Smooth muscle cell (in vitro differentiated cells): ENCODE results near the gene PA2G4. TPM values are rescaled to one million over a fixed set of nuclear protein-coding genes. Genes with fewer than 3 reads are reported as not detected.

Source experiments
- DNase-seq: peaks from one replicate; lab custom pipeline; 2025; ENCODE audit not compliant: unreplicated experiment; lab: John Stamatoyannopoulos, UW
- H2AFZ ChIP-seq: fragments of 200-600 bp; sonication (generic); 2 replicates; pipeline ENCODE4 v1.6.0; 2016; ENCODE audit warnings: antibody characterized with exemption, low read depth, mild to moderate bottlenecking
- H3F3A ChIP-seq: fragments of 200-600 bp; sonication (generic); 2 replicates; pipeline ENCODE4 v1.6.0; 2017; ENCODE audit warnings: antibody characterized with exemption, low read depth
- H3K27ac ChIP-seq: fragments of 200-600 bp; sonication (generic); 2 replicates; pipeline ENCODE4 v1.5.1; 2016; ENCODE audit warnings: low read depth, mild to moderate bottlenecking
- H3K27me3 ChIP-seq: fragments of 200-600 bp; sonication (generic); 2 replicates; pipeline ENCODE4 v1.6.1; 2016; ENCODE audit warnings: low read depth, mild to moderate bottlenecking
- H3K36me3 ChIP-seq: fragments of 200-600 bp; sonication (generic); 2 replicates; pipeline ENCODE4 v1.5.1; 2016; ENCODE audit warnings: low read depth
- H3K4me1 ChIP-seq: fragments of 200-600 bp; sonication (generic); 2 replicates; pipeline ENCODE4 v1.5.1; 2016; ENCODE audit warnings: low read depth
- H3K4me2 ChIP-seq: fragments of 200-600 bp; sonication (generic); 2 replicates; pipeline ENCODE4 v1.6.0; 2016; ENCODE audit warnings: mild to moderate bottlenecking
- H3K4me3 ChIP-seq: fragments of 200-600 bp; sonication (generic); 2 replicates; pipeline ENCODE4 v1.5.1; 2016; ENCODE audit warnings: mild to moderate bottlenecking
- H3K79me2 ChIP-seq: fragments of 200-600 bp; sonication (generic); 2 replicates; pipeline ENCODE4 v1.6.0; 2016; ENCODE audit warnings: low read depth, mild to moderate bottlenecking
- H3K9ac ChIP-seq: fragments of 200-600 bp; sonication (generic); 2 replicates; pipeline ENCODE4 v1.6.0; 2016; ENCODE audit warnings: low read depth
- H3K9me3 ChIP-seq: fragments of 200-600 bp; sonication (generic); replicated peaks from 2 replicates; pipeline ENCODE4 v1.5.1; 2016; ENCODE audit warnings: low read depth
- H4K20me1 ChIP-seq: fragments of 200-600 bp; sonication (generic); 2 replicates; pipeline ENCODE4 v1.6.0; 2016; ENCODE audit warnings: low read depth
- CTCF ChIP-seq: fragments of 200-600 bp; sonication (generic); IDR thresholded peaks from 2 replicates; pipeline ENCODE4 v1.5.1; 2017; ENCODE audit warnings: borderline replicate concordance, mild to moderate bottlenecking, antibody characterized with exemption; ENCODE audit not compliant: insufficient read depth, poor library complexity, severe bottlenecking
- WGBS: methylation state at CpG from one replicate; pipeline ENCODE4 v1.1.7; 2016; ENCODE audit warnings: low lambda C conversion rate; 5-methylcytosine and 5-hydroxymethylcytosine counted together
- polyA plus RNA-seq: library from polyadenylated mRNA; unstranded; fragments of >200 nt; fragmentation: Nextera tagmentation; extraction: Ambion mirVana; gene quantifications from 2 replicates; pipeline ENCODE4 v1.2.1, GENCODE V29; 2016
- total RNA-seq: library from RNA; depleted of rRNA; stranded (reverse); fragments of >200 nt; gene quantifications from 2 replicates; pipeline ENCODE4 v1.2.3, GENCODE V29; 2014

Gene PA2G4
- total and polyA plus RNA-seq, 2 experiments from 2014 or later: 99.8 to 118 TPM

GRCh38 chr12:56150563-56150962 lies 46.2 kb downstream of the PA2G4 start:
- H3K27me3 ChIP-seq: no peaks in the 10 kb centered on the region
- no peak overlapping the region for H3K27ac ChIP-seq
- H3K79me2 ChIP-seq: peaks cover 10% of the 10 kb centered on the region
- WGBS: 84% methylated on average over 3 of the region's 3 CpGs
- H3F3A ChIP-seq: peaks cover 6% of the 10 kb centered on the region
- H4K20me1 ChIP-seq: no peaks in the 10 kb centered on the region
- H3K4me2 ChIP-seq: no peak overlapping the region
- DNase-seq: no peak
- H3K4me1 ChIP-seq: peaks cover 11% of the 10 kb centered on the region
- H3K9me3 ChIP-seq: no peaks in the 10 kb centered on the region
- H3K36me3 ChIP-seq: no peaks in the 10 kb centered on the region
- H2AFZ ChIP-seq: no peak overlapping the region
- TF ChIP-seq CTCF: no peak
- H3K4me3 ChIP-seq: no peak overlapping the region
- no peak overlapping the region for H3K9ac ChIP-seq

GRCh38 chr12:56151672-56152131 lies 47.3 kb downstream of the PA2G4 start:
- Histone ChIP-seq H3K36me3 (no peaks in the 10 kb centered on the region), H4K20me1 (no peaks in the 10 kb centered on the region), H3K4me3 (peak overlapping the region; percentile 66), H3K4me1 (peaks cover 12% of the 10 kb centered on the region), H3K4me2 (peak overlapping the region; percentile 93), H3F3A (peaks cover 6% of the 10 kb centered on the region), H3K79me2 (peaks cover 10% of the 10 kb centered on the region), H3K9ac (peak overlapping the region; percentile 67), H3K27ac (peak overlapping the region; percentile 65), H3K9me3 (no peaks in the 10 kb centered on the region), H3K27me3 (no peaks in the 10 kb centered on the region), H2AFZ (peak overlapping the region; percentile 75)
- 13% methylated on average over 12 of the region's 12 CpGs for WGBS
- DNase-seq: no peak
- peak; percentile 42 for TF ChIP-seq CTCF

- Histone ChIP-seq H3K4me1 (peaks cover 18% of the 10 kb centered on the region), H3K27me3 (no peaks in the 10 kb centered on the region), H3F3A (peaks cover 6% of the 10 kb centered on the region), H3K36me3 (no peaks in the 10 kb centered on the region), H3K9ac (peak within 1 kb of the TSS; percentile 67), H3K9me3 (no peaks in the 10 kb centered on the region), H2AFZ (peak within 1 kb of the TSS; percentile 75), H3K4me2 (peak within 1 kb of the TSS; percentile 93), H3K27ac (peak within 1 kb of the TSS; percentile 65), H3K4me3 (peak within 1 kb of the TSS; percentile 66), H3K79me2 (peaks cover 10% of the 10 kb centered on the region), H4K20me1 (no peaks in the 10 kb centered on the region)
- WGBS: under 1% methylated on average over 37 of the region's 37 CpGs
- TF ChIP-seq CTCF: no peak
- DNase-seq: peak; percentile 72
Observed at GRCh38 chr12:56152132-56152755, 47.9 kb downstream of the PA2G4 start, which contains the start of gene MYL6B. Gene MYL6B (plus strand): TSS chr12:56152587. CDS start chr12:56153919, 1,332 bp downstream.
